Thoracic aorta (tissue), 2 donors: ENCODE results near the gene PARVB. TPM values are rescaled to one million over a fixed set of nuclear protein-coding genes. Genes with fewer than 3 reads are reported as not detected.

Source experiments
- ATAC-seq: fragments of 150-250 bp; one replicate; pipeline ENCODE4 v1.8.0; 2017; ENCODE audit warnings: low read depth; ENCODE audit not compliant: insufficient number of reproducible peaks, low FRiP score
- DNase-seq: peaks from one replicate; pipeline ENCODE4 v3.0.0-alpha.2; 2020; ENCODE audit warnings: low spot score
- H3K27ac ChIP-seq, 2 donors: fragments of 200-600 bp; sonication (generic); 1 replicate in 1 of 2; 2 replicates in 1 of 2; pipeline ENCODE4 v1.5.1; 2016; ENCODE audit warnings: mild to moderate bottlenecking in 2 of 2, moderate library complexity in 2 of 2
- H3K27me3 ChIP-seq: fragments of 200-600 bp; sonication (generic); replicated peaks from 2 replicates; pipeline ENCODE4 v1.6.0; 2016; ENCODE audit warnings: mild to moderate bottlenecking; ENCODE audit not compliant: insufficient read depth
- H3K36me3 ChIP-seq: fragments of 200-600 bp; sonication (generic); one replicate; pipeline ENCODE4 v1.5.1; 2016
- H3K4me1 ChIP-seq, 2 donors: fragments of 200-600 bp; sonication (generic); 1 replicate in 1 of 2; 2 replicates in 1 of 2; pipeline versions ENCODE4 v1.5.1 to v1.6.0; 2016; ENCODE audit warnings: low read depth in 2 of 2, mild to moderate bottlenecking in 1 of 2; ENCODE audit not compliant: control insufficient read depth in 1 of 2
- H3K4me3 ChIP-seq: fragments of 200-600 bp; sonication (generic); 2 replicates; pipeline ENCODE4 v1.5.1; 2016; ENCODE audit warnings: mild to moderate bottlenecking
- H3K9me3 ChIP-seq: fragments of 200-600 bp; sonication (generic); 2 replicates; pipeline ENCODE4 v1.5.1; 2016
- total RNA-seq, 2 donors: library from RNA; depleted of rRNA; stranded (reverse); fragments of >200 nt; gene quantifications; one replicate each; pipeline versions ENCODE4 v1.1.0 to v1.2.3, GENCODE V29; 2016
- TF ChIP-seq, protein P1 (sequence below): fragments of 200-600 bp; sonication (generic); IDR thresholded peaks from one replicate; pipeline ENCODE4 v1.5.1; 2019; ENCODE audit warnings: antibody characterized with exemption

Gene PARVB
- total RNA-seq, 2 donors from 2014 or later: 15.3 to 17.2 TPM

- TF ChIP-seq, protein P1, sequence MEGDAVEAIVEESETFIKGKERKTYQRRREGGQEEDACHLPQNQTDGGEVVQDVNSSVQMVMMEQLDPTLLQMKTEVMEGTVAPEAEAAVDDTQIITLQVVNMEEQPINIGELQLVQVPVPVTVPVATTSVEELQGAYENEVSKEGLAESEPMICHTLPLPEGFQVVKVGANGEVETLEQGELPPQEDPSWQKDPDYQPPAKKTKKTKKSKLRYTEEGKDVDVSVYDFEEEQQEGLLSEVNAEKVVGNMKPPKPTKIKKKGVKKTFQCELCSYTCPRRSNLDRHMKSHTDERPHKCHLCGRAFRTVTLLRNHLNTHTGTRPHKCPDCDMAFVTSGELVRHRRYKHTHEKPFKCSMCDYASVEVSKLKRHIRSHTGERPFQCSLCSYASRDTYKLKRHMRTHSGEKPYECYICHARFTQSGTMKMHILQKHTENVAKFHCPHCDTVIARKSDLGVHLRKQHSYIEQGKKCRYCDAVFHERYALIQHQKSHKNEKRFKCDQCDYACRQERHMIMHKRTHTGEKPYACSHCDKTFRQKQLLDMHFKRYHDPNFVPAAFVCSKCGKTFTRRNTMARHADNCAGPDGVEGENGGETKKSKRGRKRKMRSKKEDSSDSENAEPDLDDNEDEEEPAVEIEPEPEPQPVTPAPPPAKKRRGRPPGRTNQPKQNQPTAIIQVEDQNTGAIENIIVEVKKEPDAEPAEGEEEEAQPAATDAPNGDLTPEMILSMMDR: no peak
- DNase-seq (no peak), ATAC-seq (no peak)
- H3K4me1 ChIP-seq: no peaks in the 10 kb centered on the region
- no peak overlapping the region for H3K4me3 ChIP-seq
- no peaks in the 10 kb centered on the region for H3K27me3 ChIP-seq
- no peak overlapping the region for H3K27ac ChIP-seq
- peaks cover 52% of the 10 kb centered on the region for H3K36me3 ChIP-seq
- H3K9me3 ChIP-seq: no peaks in the 10 kb centered on the region
Measured at GRCh38 chr22:43980579-43980978, 43.5 kb upstream of the PARVB start.

GRCh38 chr22:43980996-43981395 is 43.1 kb upstream of the PARVB start:
- peaks cover 53% of the 10 kb centered on the region for H3K36me3 ChIP-seq
- TF ChIP-seq, protein P1: no peak

GRCh38 chr22:43983808-43984207 is 40.3 kb upstream of the PARVB start:
- no peaks in the 10 kb centered on the region for H3K9me3 ChIP-seq
- no peak overlapping the region for H3K27ac ChIP-seq
- H3K4me3 ChIP-seq: no peak overlapping the region
- H3K27me3 ChIP-seq: no peaks in the 10 kb centered on the region
- H3K36me3 ChIP-seq: peaks cover 45% of the 10 kb centered on the region
- DNase-seq: no peak
- no peak for ATAC-seq
- TF ChIP-seq, protein P1: no peak
- no peaks in the 10 kb centered on the region for H3K4me1 ChIP-seq

More at GRCh38 chr22:43980996-43981395, 43.1 kb upstream of the PARVB start:
- H3K4me1 ChIP-seq: no peaks in the 10 kb centered on the region
- H3K27ac ChIP-seq: no peak overlapping the region
- no peaks in the 10 kb centered on the region for H3K27me3 ChIP-seq
- DNase-seq: no peak
- no peak overlapping the region for H3K4me3 ChIP-seq
- ATAC-seq: no peak
- H3K9me3 ChIP-seq: no peaks in the 10 kb centered on the region

DNA sequence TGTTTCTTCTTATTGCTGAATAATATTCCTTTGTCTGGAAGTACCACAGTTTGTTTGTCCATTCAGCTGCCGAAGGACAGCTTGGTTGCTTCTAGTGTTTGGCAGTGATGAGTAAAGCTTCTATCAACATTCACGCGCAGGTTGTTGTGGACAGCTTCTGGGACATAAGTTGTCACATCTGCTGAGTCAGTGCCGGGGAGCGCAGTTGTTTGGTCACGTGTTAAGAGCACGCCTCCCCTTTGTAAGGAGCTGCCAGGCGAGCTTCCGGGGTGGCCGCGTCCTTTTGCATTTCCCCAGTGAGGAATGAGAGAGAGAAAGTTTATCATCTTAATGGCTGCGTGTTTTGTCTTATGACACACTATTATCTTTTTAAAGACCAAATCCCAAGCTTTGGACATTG is 38.6 kb upstream of the PARVB start:
- no peak for ATAC-seq
- TF ChIP-seq, protein P1: no peak
- Histone ChIP-seq H3K27ac (no peak overlapping the region), H3K27me3 (no peaks in the 10 kb centered on the region), H3K4me1 (no peaks in the 10 kb centered on the region), H3K9me3 (no peaks in the 10 kb centered on the region), H3K4me3 (no peak overlapping the region), H3K36me3 (peaks cover 35% of the 10 kb centered on the region)
- no peak for DNase-seq

- no peak for DNase-seq
- Histone ChIP-seq H3K4me1 (no peaks in the 10 kb centered on the region), H3K27me3 (no peaks in the 10 kb centered on the region), H3K4me3 (no peak overlapping the region), H3K27ac (no peak overlapping the region), H3K36me3 (peaks cover 30% of the 10 kb centered on the region), H3K9me3 (no peaks in the 10 kb centered on the region)
- no peak for ATAC-seq
- TF ChIP-seq, protein P1: no peak
Measured at GRCh38 chr22:43988116-43988820, 35.8 kb upstream of the PARVB start.
